Measurements from ENCODE around the gene PHACTR2. TPM values are rescaled to one million over a fixed set of nuclear protein-coding genes. Genes with fewer than 3 reads are reported as not detected.
A peak's percentile ranks its signal among the peaks of the same experiment; 100 is the strongest.
"Not testable (repeated sequence)": the region's sequence is repeated elsewhere in the genome, so short reads cannot be mapped to it uniquely, and the experiment has no call there.

PHACTR2 gene
- total RNA-seq, result 100 to 1,000 TPM in 1 of 4 donors, 10 to 100 TPM in 3; 61.3 to 122 (median 86.0) TPM

DNA sequence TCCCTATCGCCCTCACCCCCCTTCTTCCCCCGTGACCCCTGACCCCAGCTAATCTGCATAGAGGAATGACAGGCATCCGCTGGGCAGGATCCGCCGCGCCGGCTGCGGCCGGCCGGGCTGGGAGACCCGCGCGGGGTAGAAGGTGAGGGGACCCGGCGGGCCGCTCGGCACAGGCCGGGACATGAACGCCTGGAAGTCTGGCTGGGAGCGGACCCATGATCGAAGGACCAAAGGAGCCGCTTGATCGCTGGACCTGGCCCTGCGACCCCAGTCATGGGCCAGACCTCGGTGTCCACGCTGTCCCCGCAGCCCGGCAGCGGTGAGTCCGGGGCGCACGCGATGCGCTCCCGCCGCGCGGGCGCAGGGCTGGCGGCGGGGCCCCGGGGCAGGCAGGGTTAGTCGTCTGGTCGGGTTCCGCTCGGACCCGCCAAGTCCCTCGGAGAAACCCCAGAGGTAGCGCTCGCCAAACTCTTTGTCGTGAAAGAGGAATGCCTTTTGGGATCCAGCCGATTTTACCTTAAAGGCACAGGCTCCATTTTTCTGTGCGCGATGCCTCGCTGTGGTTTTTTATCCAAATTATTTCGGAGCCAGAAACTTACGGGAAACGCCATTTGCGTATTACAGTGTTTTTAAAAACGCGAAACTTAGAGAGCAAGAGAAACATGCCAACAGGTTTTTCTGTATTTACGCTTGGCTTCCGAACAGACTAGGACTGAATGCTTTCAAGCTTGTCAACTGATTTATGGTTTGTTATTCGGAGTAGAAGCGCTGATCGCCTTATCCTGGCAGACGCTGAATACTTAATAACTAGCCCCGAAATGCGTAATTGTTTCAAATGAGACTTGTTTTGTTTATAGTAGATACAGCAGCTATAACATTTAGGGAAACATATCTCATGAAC, at the start of gene PHACTR2:
TSS of gene PHACTR2 (plus strand) at position 75 of the 901 bp plus-strand sequence. CDS start at position 274, 199 bp downstream.
- TF ChIP-seq EP300 (IDR thresholded peaks at IDR 0.05), result no peak
- TF ChIP-seq CTCF (IDR thresholded peaks at IDR 0.05), result peak in 1 of 4 experiments; percentile 11
- TF ChIP-seq POLR2AphosphoS5 (IDR thresholded peaks at IDR 0.05), result peak; percentile 86
- peak; percentile 49 to 71 for TF ChIP-seq POLR2A (IDR thresholded peaks at IDR 0.05)
- Histone ChIP-seq H3K27me3 (no peaks in the 10 kb centered on the region), H3K9me3 (peaks cover 0 to 4% (median 0%) of the 10 kb centered on the region in 3 donors), H3K27ac (peak within 1 kb of the TSS; percentile 78 to 98 (median 96)), H3K4me1 (peaks cover 4 to 71% (median 6%) of the 10 kb centered on the region in 3 donors), H3K4me3 (peak within 1 kb of the TSS; percentile 61 to 83), H3K36me3 (no peaks in the 10 kb centered on the region)
- 0 to 1% methylated on average over 10 to 13 of the region's 69 CpGs for WGBS, 2 donors (ENCODE audit: low coverage in 1 of 2)
- peak; percentile 86 for ATAC-seq

DNA sequence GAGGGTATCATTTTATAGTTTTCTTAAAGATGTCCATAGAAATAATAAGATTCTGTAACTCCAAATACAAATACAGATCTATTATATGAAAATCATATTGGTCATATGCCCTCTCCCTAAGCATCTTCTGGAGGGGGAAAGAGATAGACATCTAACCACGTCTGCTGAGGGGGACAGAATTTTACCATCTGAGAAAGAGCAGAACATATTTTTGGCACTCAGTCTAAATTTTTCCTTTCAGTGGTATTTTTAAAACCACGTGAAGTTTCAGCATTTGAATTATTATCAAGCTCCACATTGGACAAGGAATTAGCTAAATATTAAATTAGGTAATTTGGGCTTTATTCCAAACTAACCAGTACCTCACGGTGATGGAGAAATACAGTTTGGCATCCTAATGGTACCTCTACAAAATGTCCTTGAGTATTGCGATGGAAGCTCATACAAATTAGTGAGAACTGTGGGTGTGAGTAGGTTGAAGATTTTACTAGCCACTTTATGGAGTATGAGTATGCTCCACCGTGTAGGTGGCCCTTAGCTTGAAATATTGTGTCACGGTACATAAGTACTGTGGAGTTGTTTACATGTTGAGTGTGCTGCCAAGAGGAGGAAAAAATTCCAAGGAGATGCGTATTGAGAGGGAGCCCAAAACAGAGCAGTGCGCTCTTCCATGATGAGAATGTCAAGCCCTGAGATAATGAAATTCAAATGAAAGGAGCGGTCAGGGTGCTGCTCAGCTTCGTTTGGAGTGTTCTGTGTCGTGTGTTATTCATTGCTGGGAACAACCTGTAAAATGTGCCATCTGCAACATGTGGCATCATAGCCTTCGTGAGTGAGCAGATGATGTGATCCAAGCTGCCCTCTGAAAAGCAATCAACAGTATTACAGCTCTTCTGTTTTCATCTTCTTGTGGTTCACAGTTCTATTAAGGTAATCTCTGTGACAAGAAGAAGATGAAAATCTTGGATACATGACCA, 48.4 kb upstream of the PHACTR2 start:
- Histone ChIP-seq H3K27ac (peak overlapping the region; percentile 28 to 43 (median 42)), H3K27me3 (no peaks in the 10 kb centered on the region)

DNA sequence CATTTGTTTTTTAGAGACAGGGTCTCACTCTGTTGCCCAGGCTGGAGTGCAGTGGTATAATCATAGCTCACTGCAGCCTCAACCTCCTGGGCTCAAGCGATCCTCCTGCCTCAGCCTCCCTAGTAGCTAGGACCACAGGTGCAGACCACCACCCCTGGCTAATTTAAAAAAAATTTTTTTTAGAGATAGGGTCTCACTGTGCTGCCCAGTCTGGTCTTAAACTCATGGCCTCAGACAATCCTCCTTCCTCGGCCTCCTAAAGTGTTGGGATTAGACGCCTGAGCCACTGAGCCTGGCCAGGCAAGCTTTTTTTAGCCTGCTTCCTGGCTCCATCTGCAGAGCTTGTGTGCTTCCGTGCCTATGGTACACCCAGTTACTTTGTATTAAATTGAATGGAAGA, 46.6 kb upstream of the PHACTR2 start:
- not testable (repeated sequence) for H3K36me3 ChIP-seq, H3K27ac ChIP-seq, ATAC-seq, H3K4me3 ChIP-seq, H3K9me3 ChIP-seq, H3K27me3 ChIP-seq
- WGBS, 2 donors (ENCODE audit: low coverage in 1 of 2), result 78 to 96% methylated on average over 4 of the region's 4 CpGs
- peaks cover 0 to 18% (median 0%) of the 10 kb centered on the region in 3 donors for H3K4me1 ChIP-seq

More for the DNA sequence above, 48.4 kb upstream of the PHACTR2 start:
- H3K4me3 ChIP-seq, result no peak overlapping the region
- no peaks in the 10 kb centered on the region for H3K36me3 ChIP-seq
- peaks cover 0 to 14% (median 0%) of the 10 kb centered on the region in 3 donors for H3K4me1 ChIP-seq
- 28 to 38% methylated on average over 11 of the region's 12 CpGs for WGBS, 2 donors (ENCODE audit: low coverage in 1 of 2)
- peak; percentile 78 for ATAC-seq
- no peaks in the 10 kb centered on the region for H3K9me3 ChIP-seq
- TF ChIP-seq CTCF (IDR thresholded peaks at IDR 0.05), result no peak
- TF ChIP-seq POLR2A (IDR thresholded peaks at IDR 0.05), result no peak
- TF ChIP-seq POLR2AphosphoS5 (IDR thresholded peaks at IDR 0.05), result peak; percentile 91
- TF ChIP-seq EP300 (IDR thresholded peaks at IDR 0.05), result no peak

DNA sequence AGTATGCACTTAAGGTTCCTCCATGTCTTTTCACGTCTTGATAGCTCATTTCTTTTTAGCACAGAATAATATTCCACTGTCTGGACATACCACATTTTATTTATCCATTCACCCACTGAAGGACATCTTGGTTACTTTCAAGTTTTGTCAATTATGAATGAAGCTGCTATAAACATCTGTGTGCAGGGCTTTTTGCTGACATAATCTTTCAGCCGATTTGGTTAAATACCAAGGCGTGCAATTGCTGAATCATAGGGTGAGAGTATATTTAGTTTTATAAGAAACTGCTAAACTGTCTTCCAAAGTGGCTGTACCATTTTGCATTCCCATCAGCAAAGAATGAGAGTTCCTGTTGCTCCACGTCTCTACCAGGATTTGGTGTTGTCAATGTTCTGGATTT, 44.9 kb upstream of the PHACTR2 start:
- no peak for TF ChIP-seq EP300 (IDR thresholded peaks at IDR 0.05)
- TF ChIP-seq POLR2A (IDR thresholded peaks at IDR 0.05), result no peak
- no peak for TF ChIP-seq POLR2AphosphoS5 (IDR thresholded peaks at IDR 0.05)
- no peak for TF ChIP-seq CTCF (IDR thresholded peaks at IDR 0.05)
- WGBS, 2 donors (ENCODE audit: low coverage in 1 of 2), result 95% methylated on average over 4 of the region's 4 CpGs
- H3K27ac ChIP-seq, result no peak overlapping the region
- no peaks in the 10 kb centered on the region for H3K36me3 ChIP-seq
- no peaks in the 10 kb centered on the region for H3K27me3 ChIP-seq
- H3K9me3 ChIP-seq, result no peaks in the 10 kb centered on the region
- H3K4me3 ChIP-seq, result no peak overlapping the region
- no peak for ATAC-seq
- peaks cover 0 to 18% (median 0%) of the 10 kb centered on the region in 3 donors for H3K4me1 ChIP-seq

DNA sequence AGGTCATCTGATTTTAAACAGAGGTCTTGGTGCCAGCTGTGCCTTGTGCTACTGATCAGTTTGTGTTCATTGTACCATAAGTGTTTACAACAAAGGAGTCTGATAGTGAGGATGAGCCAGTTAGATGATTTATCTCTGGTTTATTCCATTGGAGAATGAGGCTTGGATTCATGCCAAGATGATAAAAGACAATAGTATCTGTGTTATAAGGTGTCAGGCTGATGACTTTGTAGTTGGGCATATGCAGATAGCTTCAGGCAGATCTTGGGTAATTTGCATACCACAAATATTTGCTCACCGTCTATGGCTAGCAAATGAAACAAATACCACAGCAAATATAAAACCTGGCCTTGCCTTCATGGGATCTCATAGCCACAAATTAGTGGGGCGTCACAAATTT, 43.3 kb upstream of the PHACTR2 start:
- ATAC-seq, result no peak
- no peak for TF ChIP-seq EP300 (IDR thresholded peaks at IDR 0.05)
- no peak for TF ChIP-seq POLR2A (IDR thresholded peaks at IDR 0.05)
- no peak for TF ChIP-seq POLR2AphosphoS5 (IDR thresholded peaks at IDR 0.05)
- no peak for TF ChIP-seq CTCF (IDR thresholded peaks at IDR 0.05)
- Histone ChIP-seq H3K36me3 (no peaks in the 10 kb centered on the region), H3K27me3 (no peaks in the 10 kb centered on the region), H3K27ac (no peak overlapping the region), H3K4me1 (peaks cover 0 to 11% (median 0%) of the 10 kb centered on the region in 3 donors), H3K9me3 (no peaks in the 10 kb centered on the region), H3K4me3 (no peak overlapping the region)
- WGBS, 2 donors (ENCODE audit: low coverage in 1 of 2), result 70 to 81% methylated on average over 2 of the region's 2 CpGs

Measured in gastroesophageal sphincter (tissue), 4 donors.